SU-DHL-6 (cell line): Measurements from ENCODE around the gene CYP4X1.

ENCODE experiments used
- H2AFZ ChIP-seq: fragments of 200-600 bp; sonication (generic); 2 replicates; pipeline ENCODE4 v1.6.1; 2014; ENCODE audit warnings: low read depth, mild to moderate bottlenecking, moderate library complexity, mixed read lengths, antibody characterized with exemption, low read length; ENCODE audit not compliant: severe bottlenecking
- H3F3A ChIP-seq: fragments of 200-600 bp; shearing (Covaris generic); 2 replicates; pipeline ENCODE4 v1.6.0; 2016; ENCODE audit warnings: antibody characterized with exemption, mild to moderate bottlenecking; ENCODE audit not compliant: insufficient read depth
- H3K27ac ChIP-seq: fragments of 200-600 bp; sonication (generic); 2 replicates; pipeline ENCODE4 v1.5.1; 2016; ENCODE audit warnings: low read depth, mild to moderate bottlenecking, low read length, moderate library complexity, mixed read lengths
- H3K27me3 ChIP-seq: fragments of 200-600 bp; sonication (generic), shearing (Covaris generic); 2 replicates; pipeline ENCODE4 v1.6.0; 2014; ENCODE audit warnings: mild to moderate bottlenecking, low read length
- H3K36me3 ChIP-seq: fragments of 200-600 bp; sonication (generic); 2 replicates; pipeline ENCODE4 v1.6.1; 2014; ENCODE audit warnings: mild to moderate bottlenecking, low read length, mixed read lengths
- H3K4me2 ChIP-seq: fragments of 300-600, 200-600 bp; shearing (Covaris generic), sonication (generic); 2 replicates; pipeline ENCODE4 v1.6.0; 2014; ENCODE audit warnings: low read length, low read depth, mild to moderate bottlenecking; ENCODE audit not compliant: poor library complexity, severe bottlenecking
- H3K4me3 ChIP-seq: fragments of 200-600 bp; sonication (generic); 2 replicates; pipeline ENCODE4 v1.5.1; 2014; ENCODE audit warnings: antibody characterized with exemption, low read length, mild to moderate bottlenecking, mixed read lengths; ENCODE audit not compliant: insufficient read depth, poor library complexity, severe bottlenecking
- H3K79me2 ChIP-seq: fragments of 200-600 bp; sonication (generic); 2 replicates; pipeline ENCODE4 v1.6.1; 2014; ENCODE audit warnings: mild to moderate bottlenecking, low read length, moderate library complexity; ENCODE audit not compliant: insufficient read depth
- H3K9ac ChIP-seq: fragments of 200-600 bp; sonication (generic); 2 replicates; pipeline ENCODE4 v1.7.0; 2014; ENCODE audit warnings: mild to moderate bottlenecking, low read length
- H3K9me2 ChIP-seq: fragments of 200-600 bp; sonication (generic); replicated peaks from 2 replicates; pipeline ENCODE4 v1.6.1; 2014; ENCODE audit warnings: low read length; ENCODE audit not compliant: insufficient read depth
- H3K9me3 ChIP-seq: fragments of 200-600 bp; sonication (generic); 2 replicates; pipeline ENCODE4 v1.6.1; 2014; ENCODE audit warnings: low read length, mixed read lengths; ENCODE audit not compliant: insufficient read depth
- H4K20me1 ChIP-seq: fragments of 200-600 bp; sonication (generic); 2 replicates; pipeline ENCODE4 v1.6.1; 2014; ENCODE audit warnings: low read depth, mild to moderate bottlenecking, antibody characterized with exemption, low read length, moderate library complexity, mixed read lengths
- CTCF ChIP-seq: fragments of 200-600 bp; sonication (generic); IDR thresholded peaks from one replicate; pipeline ENCODE4 v1.5.1; 2017; ENCODE audit warnings: antibody characterized with exemption, mild to moderate bottlenecking, low read length, moderate library complexity; ENCODE audit not compliant: insufficient read depth, poor library complexity, severe bottlenecking
- EZH2phosphoT487 ChIP-seq: fragments of 200-600 bp; sonication (generic), shearing (Covaris generic); conservative IDR thresholded peaks from 2 replicates; pipeline ENCODE4 v1.6.1; 2018; ENCODE audit warnings: mild to moderate bottlenecking, antibody characterized with exemption, low read length, moderate library complexity, mixed read lengths

CYP4X1 gene

GRCh38 chr1:46991083-46991923 lies 32.2 kb upstream of the CYP4X1 start:
- Histone ChIP-seq H3K36me3 (no peaks in the 10 kb centered on the region), H3K9me2 (no peaks in the 10 kb centered on the region), H3K79me2 (no peaks in the 10 kb centered on the region), H3K4me3 (no peak overlapping the region), H3K9ac (no peak overlapping the region), H3K27ac (no peak overlapping the region), H2AFZ (no peak overlapping the region), H3K27me3 (no peaks in the 10 kb centered on the region), H3K4me2 (no peak overlapping the region), H4K20me1 (no peaks in the 10 kb centered on the region), H3K9me3 (no peaks in the 10 kb centered on the region), H3F3A (no peaks in the 10 kb centered on the region)
- no peak for TF ChIP-seq EZH2phosphoT487
- TF ChIP-seq CTCF = no peak

GRCh38 chr1:46996659-46997281 lies 26.7 kb upstream of the CYP4X1 start:
- TF ChIP-seq EZH2phosphoT487 (no peak), CTCF (no peak)
- no peaks in the 10 kb centered on the region for H3F3A ChIP-seq
- H3K27me3 ChIP-seq = no peaks in the 10 kb centered on the region
- no peak overlapping the region for H3K27ac ChIP-seq
- no peak overlapping the region for H3K9ac ChIP-seq
- H4K20me1 ChIP-seq = no peaks in the 10 kb centered on the region
- no peak overlapping the region for H3K4me2 ChIP-seq
- no peak overlapping the region for H2AFZ ChIP-seq
- H3K9me3 ChIP-seq = no peaks in the 10 kb centered on the region
- no peaks in the 10 kb centered on the region for H3K9me2 ChIP-seq
- H3K79me2 ChIP-seq = no peaks in the 10 kb centered on the region
- no peak overlapping the region for H3K4me3 ChIP-seq
- H3K36me3 ChIP-seq = no peaks in the 10 kb centered on the region

GRCh38 chr1:47002211-47002610 lies 21.3 kb upstream of the CYP4X1 start:
- TF ChIP-seq EZH2phosphoT487 (no peak), CTCF (no peak)
- no peak overlapping the region for H2AFZ ChIP-seq
- H3K9me3 ChIP-seq = no peaks in the 10 kb centered on the region
- H4K20me1 ChIP-seq = no peaks in the 10 kb centered on the region
- H3K4me2 ChIP-seq = no peak overlapping the region
- no peaks in the 10 kb centered on the region for H3F3A ChIP-seq
- H3K9me2 ChIP-seq = no peaks in the 10 kb centered on the region
- H3K27ac ChIP-seq = no peak overlapping the region
- no peaks in the 10 kb centered on the region for H3K27me3 ChIP-seq
- no peak overlapping the region for H3K4me3 ChIP-seq
- H3K79me2 ChIP-seq = no peaks in the 10 kb centered on the region
- H3K36me3 ChIP-seq = no peaks in the 10 kb centered on the region
- H3K9ac ChIP-seq = no peak overlapping the region
